Endothelial cell of umbilical vein (primary cell): Measurements from ENCODE around the gene LRRN4. TPM values are rescaled to one million over a fixed set of nuclear protein-coding genes. Genes with fewer than 3 reads are reported as not detected.

Experiments
- BruUV-seq: library from RNA; stranded (reverse); fragments of 400-500 nt; replicated peaks from 2 replicates; lab custom pipeline; 2021; lab: Mats Ljungman, UMichigan
- CTCF ChIA-PET: fragments of 300-600, 350-600 bp; sonication (Branson Sonifier 250); formaldehyde crosslinking; loops from one replicate; lab custom pipeline; 2021; ENCODE audit warnings: antibody characterized with exemption, inconsistent platforms; lab: Charles Lee
- POLR2A ChIA-PET: fragments of 300-600, 350-600 bp; sonication (Branson Sonifier 250); formaldehyde crosslinking; loops from one replicate; lab custom pipeline; 2021; ENCODE audit warnings: antibody characterized with exemption, inconsistent platforms; lab: Charles Lee
- DNase-seq: peaks from one replicate; pipeline ENCODE4 v3.0.0-alpha.2; 2011; ENCODE audit warnings: low read depth, low spot score
- FAIRE-seq: peaks from 2 replicates; lab custom pipeline; 2011; peaks lifted over from hg19 to GRCh38; lab: Jason Lieb, UNC
- H2AFZ ChIP-seq: 2 replicates; pipeline ENCODE4 v1.6.0; 2012; ENCODE audit warnings: low read depth, low read length, control low read depth, inconsistent platforms
- H3K27ac ChIP-seq: 2 replicates; pipeline ENCODE4 v1.5.1; 2011; ENCODE audit warnings: low read depth, mild to moderate bottlenecking, control low read depth, low read length, moderate library complexity; ENCODE audit not compliant: insufficient read depth
- H3K27me3 ChIP-seq, 2 experiments: 2 replicates each; pipeline versions ENCODE4 v1.6.0 to v1.6.1; 2011; ENCODE audit warnings: low read length in 2 of 2, mixed read lengths in 1 of 2; ENCODE audit not compliant: control insufficient read depth in 2 of 2, insufficient read depth in 2 of 2
- H3K36me3 ChIP-seq, 2 experiments: 2 replicates in 1 of 2; 3 replicates in 1 of 2; pipeline ENCODE4 v1.5.1; 2011; ENCODE audit warnings: low read length in 2 of 2, mild to moderate bottlenecking in 1 of 2, moderate library complexity in 1 of 2; ENCODE audit not compliant: control insufficient read depth in 2 of 2, insufficient read depth in 2 of 2; ENCODE audit errors: extremely low read depth in 1 of 2
- H3K4me1 ChIP-seq: 3 replicates; pipeline ENCODE4 v1.5.1; 2011; ENCODE audit warnings: mild to moderate bottlenecking, low read length; ENCODE audit not compliant: control insufficient read depth, insufficient read depth; ENCODE audit errors: extremely low read depth
- H3K4me2 ChIP-seq: 2 replicates; pipeline ENCODE4 v1.6.1; 2011; ENCODE audit warnings: low read length, control low read depth, mixed read lengths; ENCODE audit not compliant: insufficient read depth
- H3K4me3 ChIP-seq, 3 experiments: fragments of 200-600 bp in 1 of 3; sonication (generic), shearing (Covaris generic) in 1 of 3; replicated peaks in 1 of 3; 2 replicates each; pipeline ENCODE4 v1.5.1; 2011 to 2016; ENCODE audit warnings: control low read depth in 3 of 3, low read length in 3 of 3, mild to moderate bottlenecking in 2 of 3, inconsistent platforms in 1 of 3, low read depth in 1 of 3, moderate library complexity in 1 of 3; ENCODE audit not compliant: insufficient read depth in 1 of 3
- H3K79me2 ChIP-seq: 2 replicates; pipeline ENCODE4 v1.6.0; 2012; ENCODE audit warnings: low read length, inconsistent platforms; ENCODE audit not compliant: control insufficient read depth, insufficient read depth
- H3K9ac ChIP-seq: replicated peaks from 2 replicates; pipeline ENCODE3; 2011; ENCODE audit warnings: low read length, control low read depth; ENCODE audit not compliant: insufficient read depth; ENCODE audit errors: extremely low read depth
- H3K9me1 ChIP-seq: replicated peaks from 3 replicates; pipeline ENCODE4 v1.6.0; 2011; ENCODE audit warnings: mild to moderate bottlenecking, low read length; ENCODE audit not compliant: control insufficient read depth, insufficient read depth; ENCODE audit errors: extremely low read depth
- H3K9me3 ChIP-seq: replicated peaks from 2 replicates; pipeline ENCODE4 v1.5.1; 2012; ENCODE audit warnings: low read length, inconsistent platforms; ENCODE audit not compliant: control insufficient read depth, insufficient read depth
- H4K20me1 ChIP-seq: replicated peaks from 2 replicates; pipeline ENCODE3; 2011; ENCODE audit warnings: mild to moderate bottlenecking, low read length; ENCODE audit not compliant: control insufficient read depth, insufficient read depth; ENCODE audit errors: extremely low read depth
- EZH2 ChIP-seq: IDR thresholded peaks from 2 replicates; pipeline ENCODE4 v1.6.1; 2012; ENCODE audit warnings: borderline replicate concordance, low read depth, mild to moderate bottlenecking, moderate library complexity, low read length, inconsistent platforms; ENCODE audit not compliant: severe bottlenecking
- FOS ChIP-seq: IDR thresholded peaks from 2 replicates; pipeline ENCODE4 v1.6.1; 2011; ENCODE audit warnings: mild to moderate bottlenecking, low read length, moderate library complexity, borderline replicate concordance; ENCODE audit not compliant: insufficient read depth
- GATA2 ChIP-seq: IDR thresholded peaks from 2 replicates; pipeline ENCODE4 v1.7.0; 2011; ENCODE audit warnings: low read depth, mild to moderate bottlenecking, moderate library complexity, mixed read lengths, low read length; ENCODE audit not compliant: insufficient read length, insufficient read depth
- JUN ChIP-seq: IDR thresholded peaks from 2 replicates; pipeline ENCODE4 v1.6.1; 2011; ENCODE audit warnings: borderline replicate concordance, low read depth; ENCODE audit not compliant: insufficient read length, insufficient read depth
- MYC ChIP-seq: IDR thresholded peaks from one replicate; pipeline ENCODE4 v1.6.1; 2011; ENCODE audit warnings: mild to moderate bottlenecking, low read depth, low read length
- POLR2A ChIP-seq: IDR thresholded peaks from 2 replicates; pipeline ENCODE4 v1.6.1; 2012; ENCODE audit warnings: low read depth, mild to moderate bottlenecking, control low read depth, low read length
- POLR2AphosphoS5 ChIP-seq: IDR thresholded peaks from 2 replicates; pipeline ENCODE4 v1.6.1; 2012; ENCODE audit warnings: low read depth, mild to moderate bottlenecking, control low read depth, low read length, moderate library complexity; ENCODE audit not compliant: insufficient read depth
- dilution Hi-C: fragments of 300-500 bp; cut with MboI; formaldehyde crosslinking; loops from one replicate; pipeline ENCODE4 v1.15.0; 2019; ENCODE audit warnings: low sequenced_read_pairs; ENCODE audit not compliant: extremely low pct_ligation_motif_present
- intact Hi-C: fragments of 100-400 bp; cut with micrococcal nuclease; formaldehyde crosslinking; loops from one replicate; pipeline ENCODE4 v1.10.0; 2022
- polyA plus RNA-seq, 4 experiments: library from polyadenylated mRNA; depleted of rRNA in 3 of 4; stranded (reverse) in 3 of 4; unstranded in 1 of 4; fragments of >200 nt; gene quantifications; 2 replicates each; pipeline versions ENCODE4 v1.2.1 to v1.2.3, GENCODE V29; 2011 to 2012; ENCODE audit warnings: missing spikeins in 1 of 4
- total RNA-seq: library from RNA; stranded (reverse); gene quantifications from 2 replicates; pipeline ENCODE4 v1.2.3, GENCODE V29; 2021
- TF ChIP-seq, protein P1 (sequence below), 2 donors: IDR thresholded peaks; 1 replicate in 1 of 2; 2 replicates in 1 of 2; pipeline ENCODE4 v1.5.1; 2011; ENCODE audit warnings: low read length in 2 of 2, mild to moderate bottlenecking in 2 of 2, moderate library complexity in 2 of 2, control low read depth in 1 of 2, inconsistent platforms in 1 of 2, low read depth in 1 of 2; ENCODE audit not compliant: insufficient read depth in 1 of 2; ENCODE audit errors: extremely low read depth in 1 of 2
- TF ChIP-seq, protein P2 (sequence below): IDR thresholded peaks from 2 replicates; pipeline ENCODE4 v1.6.1; 2011; ENCODE audit not compliant: insufficient read depth, insufficient read length

Gene LRRN4
- total and polyA plus RNA-seq, 2 donors (not counting 3 experiments of a cell fraction or from before 2014, with no cell fraction given) = not detected

DNA sequence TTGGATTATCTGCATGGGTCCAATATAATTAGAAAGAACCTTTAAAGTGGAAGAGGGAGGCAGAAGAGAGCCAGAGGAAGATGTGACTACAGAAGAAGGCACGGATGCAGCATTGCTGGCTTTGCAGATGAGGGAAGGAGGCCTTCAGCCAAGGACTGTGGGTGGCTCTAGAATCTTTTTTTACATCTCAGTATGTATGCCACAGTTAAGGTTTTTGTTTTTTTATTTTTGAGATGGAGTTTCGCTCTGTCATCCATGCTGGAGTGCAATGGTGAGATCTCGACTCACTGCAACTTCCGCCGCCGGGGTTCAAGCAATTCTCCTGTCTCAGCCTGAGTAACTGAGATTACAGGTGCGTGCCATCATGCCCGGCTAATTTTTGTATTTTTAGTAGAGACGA lies 54.1 kb downstream of the LRRN4 start:
- H3K9ac ChIP-seq = no peak overlapping the region
- no TSS peak for BruUV-seq
- TF ChIP-seq MYC (no peak), GATA2 (no peak), POLR2A (no peak), POLR2AphosphoS5 (no peak), JUN (no peak), FOS (no peak), EZH2 (no peak)
- TF ChIP-seq, protein P1, sequence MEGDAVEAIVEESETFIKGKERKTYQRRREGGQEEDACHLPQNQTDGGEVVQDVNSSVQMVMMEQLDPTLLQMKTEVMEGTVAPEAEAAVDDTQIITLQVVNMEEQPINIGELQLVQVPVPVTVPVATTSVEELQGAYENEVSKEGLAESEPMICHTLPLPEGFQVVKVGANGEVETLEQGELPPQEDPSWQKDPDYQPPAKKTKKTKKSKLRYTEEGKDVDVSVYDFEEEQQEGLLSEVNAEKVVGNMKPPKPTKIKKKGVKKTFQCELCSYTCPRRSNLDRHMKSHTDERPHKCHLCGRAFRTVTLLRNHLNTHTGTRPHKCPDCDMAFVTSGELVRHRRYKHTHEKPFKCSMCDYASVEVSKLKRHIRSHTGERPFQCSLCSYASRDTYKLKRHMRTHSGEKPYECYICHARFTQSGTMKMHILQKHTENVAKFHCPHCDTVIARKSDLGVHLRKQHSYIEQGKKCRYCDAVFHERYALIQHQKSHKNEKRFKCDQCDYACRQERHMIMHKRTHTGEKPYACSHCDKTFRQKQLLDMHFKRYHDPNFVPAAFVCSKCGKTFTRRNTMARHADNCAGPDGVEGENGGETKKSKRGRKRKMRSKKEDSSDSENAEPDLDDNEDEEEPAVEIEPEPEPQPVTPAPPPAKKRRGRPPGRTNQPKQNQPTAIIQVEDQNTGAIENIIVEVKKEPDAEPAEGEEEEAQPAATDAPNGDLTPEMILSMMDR (IDR thresholded peaks at IDR 0.05; ENCODE audit: extremely low read depth in 1 of 2, insufficient read depth in 1 of 2, low read depth in 1 of 2, low read length in 2 of 2) = no peak
- TF ChIP-seq, protein P2, sequence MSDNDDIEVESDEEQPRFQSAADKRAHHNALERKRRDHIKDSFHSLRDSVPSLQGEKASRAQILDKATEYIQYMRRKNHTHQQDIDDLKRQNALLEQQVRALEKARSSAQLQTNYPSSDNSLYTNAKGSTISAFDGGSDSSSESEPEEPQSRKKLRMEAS = no peak
- no peaks in the 10 kb centered on the region for H4K20me1 ChIP-seq
- dilution Hi-C loops (no loop called here), intact Hi-C loops (no loop called here)
- no peaks in the 10 kb centered on the region for H3K27me3 ChIP-seq
- H3K27ac ChIP-seq = no peak overlapping the region
- no peak for FAIRE-seq
- H3K36me3 ChIP-seq = no peaks in the 10 kb centered on the region
- ChIA-PET POLR2A (interaction anchor here (0.6 kb wide), 1 partner anchor 21 kb away, joined by 6 read pairs; no protein-coding TSS in a partner anchor), CTCF (interaction anchor here (3.2 kb wide), 1 partner anchor 471 kb away, joined by 38 read pairs; no protein-coding TSS in a partner anchor)
- H3K79me2 ChIP-seq = no peaks in the 10 kb centered on the region
- H2AFZ ChIP-seq = no peak overlapping the region
- no peak overlapping the region for H3K4me3 ChIP-seq
- DNase-seq = no peak
- H3K9me1 ChIP-seq = no peaks in the 10 kb centered on the region
- H3K4me1 ChIP-seq = no peaks in the 10 kb centered on the region
- no peak overlapping the region for H3K4me2 ChIP-seq
- no peaks in the 10 kb centered on the region for H3K9me3 ChIP-seq
